H9 (cell line): ENCODE measurements around the gene ARL16. TPM values are rescaled to one million over a fixed set of nuclear protein-coding genes. Genes with fewer than 3 reads are reported as not detected.

Experiments
- DNase-seq: peaks from one replicate; pipeline ENCODE4 v3.0.0-alpha.2; 2017
- H2AFZ ChIP-seq: one replicate; pipeline ENCODE4 v1.6.1; 2013; ENCODE audit warnings: mild to moderate bottlenecking, low read length, control low read depth, moderate library complexity
- H2AK5ac ChIP-seq: 2 replicates; pipeline ENCODE4 v1.6.1; 2013; ENCODE audit warnings: low read length, control low read depth, mixed read lengths; ENCODE audit not compliant: insufficient read length
- H2BK120ac ChIP-seq: one replicate; pipeline ENCODE4 v1.6.1; 2013; ENCODE audit warnings: low read depth, mild to moderate bottlenecking, low read length, control low read depth, inconsistent platforms; ENCODE audit not compliant: poor library complexity, severe bottlenecking
- H2BK12ac ChIP-seq: 2 replicates; pipeline ENCODE4 v1.6.1; 2013; ENCODE audit warnings: low read length, control low read depth, mixed read lengths, low read depth; ENCODE audit not compliant: insufficient read length
- H2BK15ac ChIP-seq: 2 replicates; pipeline ENCODE4 v1.6.1; 2013; ENCODE audit warnings: low read depth, low read length, control low read depth
- H2BK20ac ChIP-seq: one replicate; pipeline ENCODE4 v1.6.1; 2013; ENCODE audit warnings: low read depth, mild to moderate bottlenecking, low read length, control low read depth, inconsistent platforms; ENCODE audit not compliant: poor library complexity, severe bottlenecking
- H2BK5ac ChIP-seq: 2 replicates; pipeline ENCODE4 v1.6.1; 2013; ENCODE audit warnings: low read length, control low read depth, mixed read lengths; ENCODE audit not compliant: insufficient read length
- H3K14ac ChIP-seq: 2 replicates; pipeline ENCODE4 v1.6.1; 2013; ENCODE audit warnings: low read length, control low read depth; ENCODE audit not compliant: insufficient read depth
- H3K18ac ChIP-seq: 2 replicates; pipeline ENCODE4 v1.6.1; 2013; ENCODE audit warnings: low read depth, mild to moderate bottlenecking, mixed read lengths, low read length, control low read depth; ENCODE audit not compliant: insufficient read length
- H3K23ac ChIP-seq: 2 replicates; pipeline ENCODE4 v1.6.1; 2013; ENCODE audit warnings: low read length, control low read depth, mixed read lengths, low read depth; ENCODE audit not compliant: insufficient read length
- H3K23me2 ChIP-seq: 2 replicates; pipeline ENCODE4 v1.6.1; 2013; ENCODE audit warnings: low read depth, mild to moderate bottlenecking, mixed read lengths, low read length, control low read depth; ENCODE audit not compliant: insufficient read length, poor library complexity, severe bottlenecking
- H3K27ac ChIP-seq: 2 replicates; pipeline ENCODE4 v1.5.1; 2013; ENCODE audit warnings: low read length, control low read depth, mixed read lengths, low read depth; ENCODE audit not compliant: insufficient read length
- H3K27me3 ChIP-seq: 2 replicates; pipeline ENCODE4 v1.6.1; 2013; ENCODE audit warnings: low read length, control low read depth, inconsistent platforms; ENCODE audit not compliant: insufficient read depth
- H3K4ac ChIP-seq: 2 replicates; pipeline ENCODE4 v1.6.1; 2013; ENCODE audit warnings: low read depth, mild to moderate bottlenecking, control low read depth, inconsistent platforms, low read length, moderate library complexity
- H3K4me1 ChIP-seq: 2 replicates; pipeline ENCODE4 v1.6.1; 2013; ENCODE audit warnings: low read length, control low read depth, inconsistent platforms; ENCODE audit not compliant: insufficient read depth
- H3K4me2 ChIP-seq: 2 replicates; pipeline ENCODE4 v1.6.1; 2013; ENCODE audit warnings: low read length, control low read depth, mixed read lengths; ENCODE audit not compliant: insufficient read length, insufficient read depth
- H3K56ac ChIP-seq: 2 replicates; pipeline ENCODE4 v1.6.1; 2013; ENCODE audit warnings: low read depth, mild to moderate bottlenecking, mixed read lengths, low read length, control low read depth; ENCODE audit not compliant: insufficient read length
- H3K79me1 ChIP-seq: 2 replicates; pipeline ENCODE4 v1.6.1; 2013; ENCODE audit warnings: low read depth, mild to moderate bottlenecking, moderate library complexity, low read length, control low read depth, inconsistent platforms; ENCODE audit not compliant: insufficient read depth, poor library complexity, severe bottlenecking
- H3K79me2 ChIP-seq: 2 replicates; pipeline ENCODE4 v1.6.1; 2013; ENCODE audit warnings: low read length, control low read depth, inconsistent platforms; ENCODE audit not compliant: insufficient read depth
- H3K9ac ChIP-seq: 2 replicates; pipeline ENCODE4 v1.6.1; 2013; ENCODE audit warnings: low read length, control low read depth, mixed read lengths; ENCODE audit not compliant: insufficient read length; ENCODE audit errors: extremely low read depth
- H3K9me3 ChIP-seq: one replicate; pipeline ENCODE4 v1.6.1; 2013; ENCODE audit warnings: low read depth, low read length, inconsistent platforms; ENCODE audit not compliant: control insufficient read depth
- H3T11ph ChIP-seq: one replicate; pipeline ENCODE4 v1.6.1; 2013; ENCODE audit warnings: mild to moderate bottlenecking, low read length, control low read depth, inconsistent platforms
- H4K20me1 ChIP-seq: one replicate; pipeline ENCODE4 v1.6.1; 2013; ENCODE audit not compliant: control insufficient read depth, insufficient read length, insufficient read depth
- H4K5ac ChIP-seq: 2 replicates; pipeline ENCODE4 v1.6.1; 2013; ENCODE audit warnings: low read depth, mild to moderate bottlenecking, mixed read lengths, low read length, control low read depth; ENCODE audit not compliant: insufficient read length
- H4K8ac ChIP-seq: replicated peaks from 2 replicates; pipeline ENCODE4 v1.6.1; 2013; ENCODE audit warnings: low read length, control low read depth, mixed read lengths, low read depth; ENCODE audit not compliant: insufficient read length
- H4K91ac ChIP-seq: 2 replicates; pipeline ENCODE4 v1.6.1; 2013; ENCODE audit warnings: low read depth, mild to moderate bottlenecking, moderate library complexity, mixed read lengths, low read length, control low read depth; ENCODE audit not compliant: insufficient read length
- H3K27ac Mint-ChIP-seq, 3 experiments: 2 replicates in 2 of 3; 3 replicates in 1 of 3; pipeline ENCODE4 v1.8.0; 2020 to 2021; ENCODE audit warnings: mixed read lengths in 3 of 3, mild to moderate bottlenecking in 1 of 3, moderate library complexity in 1 of 3
- H3K27me3 Mint-ChIP-seq: 2 replicates; pipeline ENCODE4 v1.8.0; 2021; ENCODE audit warnings: low read depth, mild to moderate bottlenecking, moderate library complexity, mixed read lengths
- H3K36me3 Mint-ChIP-seq, 3 experiments: 2 replicates in 2 of 3; 3 replicates in 1 of 3; pipeline ENCODE4 v1.8.0; 2020 to 2021; ENCODE audit warnings: low read depth in 3 of 3, mixed read lengths in 3 of 3; ENCODE audit not compliant: insufficient read depth in 1 of 3
- H3K4me1 Mint-ChIP-seq, 2 experiments: 2 replicates each; pipeline ENCODE4 v1.8.0; 2020; ENCODE audit warnings: mixed read lengths in 2 of 2
- H3K4me3 Mint-ChIP-seq, 2 experiments: 2 replicates in 1 of 2; 3 replicates in 1 of 2; pipeline ENCODE4 v1.8.0; 2020 to 2021; ENCODE audit warnings: mild to moderate bottlenecking in 2 of 2, mixed read lengths in 2 of 2, moderate library complexity in 1 of 2
- H3K9me3 Mint-ChIP-seq, 2 experiments: 2 replicates in 1 of 2; 3 replicates in 1 of 2; pipeline ENCODE4 v1.8.0; 2020; ENCODE audit warnings: mild to moderate bottlenecking in 2 of 2, mixed read lengths in 2 of 2, moderate library complexity in 1 of 2
- WGBS: extraction: QIAGEN DNeasy Blood & Tissue Kit; methylation state at CpG from one replicate; pipeline ENCODE4 v1.1.7; 2013; ENCODE audit warnings: missing lambda C conversion rate, low lambda C conversion rate, mixed read lengths; ENCODE audit not compliant: insufficient read length; ENCODE audit errors: extremely low coverage; 5-methylcytosine and 5-hydroxymethylcytosine counted together
- total RNA-seq: library from RNA; stranded (reverse); gene quantifications from 2 replicates; pipeline ENCODE4 v1.2.1, GENCODE V29; 2021
- TF ChIP-seq, protein P1 (sequence below): fragments of 200-600 bp; sonication (generic); conservative IDR thresholded peaks from 3 replicates; pipeline ENCODE4 v1.8.0; 2021; ENCODE audit warnings: antibody characterized with exemption, mild to moderate bottlenecking

The ARL16 gene
- total RNA-seq, 1 experiment from 2014 or later = 58.6 TPM

DNA sequence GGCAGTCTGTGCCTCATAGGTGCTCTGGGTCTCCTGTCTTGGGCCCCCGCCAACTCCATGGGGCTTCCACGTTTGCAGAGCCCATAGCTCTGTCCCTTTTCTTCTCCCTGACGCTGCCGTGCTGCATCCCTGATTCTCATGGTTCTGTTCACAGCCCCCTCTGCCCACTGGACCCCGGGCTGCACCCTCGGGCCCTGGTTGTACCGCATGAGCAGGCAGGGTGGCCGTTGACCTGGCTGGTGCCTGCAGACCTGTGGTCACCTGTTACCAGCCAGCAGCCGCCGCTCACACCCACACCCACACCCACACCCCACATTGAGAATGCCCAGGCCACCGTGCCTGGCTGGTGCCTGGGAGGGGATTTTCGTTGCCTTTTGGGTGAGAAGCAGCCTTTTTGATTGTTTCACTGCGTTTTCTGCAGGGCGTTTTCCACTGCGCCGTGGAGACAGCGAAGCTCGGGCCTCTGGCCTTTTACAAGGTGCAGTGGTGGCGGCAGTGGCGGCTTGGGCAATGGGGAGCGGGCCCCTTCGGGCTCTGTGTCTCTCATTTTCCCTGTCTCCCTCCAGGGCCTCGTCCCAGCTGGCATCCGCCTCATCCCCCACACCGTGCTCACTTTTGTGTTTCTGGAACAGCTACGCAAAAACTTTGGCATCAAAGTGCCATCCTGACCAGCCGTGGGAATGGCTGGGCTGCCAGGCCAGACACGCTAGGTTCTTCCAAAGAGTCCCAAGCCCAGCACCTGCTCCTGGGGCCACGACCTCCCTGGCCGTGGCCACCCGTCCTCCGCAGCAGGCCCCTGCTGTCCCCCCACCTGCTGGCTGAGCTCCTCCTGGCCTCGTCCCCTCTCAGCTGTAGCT lies 36.0 kb upstream of the ARL16 start:
- no peak overlapping the region for H3K27ac Mint-ChIP-seq
- no peak overlapping the region for H3K56ac ChIP-seq
- H2AK5ac ChIP-seq = no peak overlapping the region
- H3K9me3 Mint-ChIP-seq = no peaks in the 10 kb centered on the region
- H3K79me2 ChIP-seq = no peaks in the 10 kb centered on the region
- no peak overlapping the region for H3K14ac ChIP-seq
- peaks cover 8 to 15% of the 10 kb centered on the region in 2 experiments; a peak in 3 of 4 replicates for H3K4me1 Mint-ChIP-seq
- no peaks in the 10 kb centered on the region for H4K20me1 ChIP-seq
- no peak overlapping the region; a peak in 1 of 5 replicates for H3K4me3 Mint-ChIP-seq
- H3K9me3 ChIP-seq = no peaks in the 10 kb centered on the region
- H2BK120ac ChIP-seq = no peak overlapping the region
- H3T11ph ChIP-seq = no peak overlapping the region
- TF ChIP-seq, protein P1, sequence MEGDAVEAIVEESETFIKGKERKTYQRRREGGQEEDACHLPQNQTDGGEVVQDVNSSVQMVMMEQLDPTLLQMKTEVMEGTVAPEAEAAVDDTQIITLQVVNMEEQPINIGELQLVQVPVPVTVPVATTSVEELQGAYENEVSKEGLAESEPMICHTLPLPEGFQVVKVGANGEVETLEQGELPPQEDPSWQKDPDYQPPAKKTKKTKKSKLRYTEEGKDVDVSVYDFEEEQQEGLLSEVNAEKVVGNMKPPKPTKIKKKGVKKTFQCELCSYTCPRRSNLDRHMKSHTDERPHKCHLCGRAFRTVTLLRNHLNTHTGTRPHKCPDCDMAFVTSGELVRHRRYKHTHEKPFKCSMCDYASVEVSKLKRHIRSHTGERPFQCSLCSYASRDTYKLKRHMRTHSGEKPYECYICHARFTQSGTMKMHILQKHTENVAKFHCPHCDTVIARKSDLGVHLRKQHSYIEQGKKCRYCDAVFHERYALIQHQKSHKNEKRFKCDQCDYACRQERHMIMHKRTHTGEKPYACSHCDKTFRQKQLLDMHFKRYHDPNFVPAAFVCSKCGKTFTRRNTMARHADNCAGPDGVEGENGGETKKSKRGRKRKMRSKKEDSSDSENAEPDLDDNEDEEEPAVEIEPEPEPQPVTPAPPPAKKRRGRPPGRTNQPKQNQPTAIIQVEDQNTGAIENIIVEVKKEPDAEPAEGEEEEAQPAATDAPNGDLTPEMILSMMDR = no peak
- no peaks in the 10 kb centered on the region for H3K23me2 ChIP-seq
- no peaks in the 10 kb centered on the region for H3K27me3 ChIP-seq
- H3K4me2 ChIP-seq = no peak overlapping the region
- H3K36me3 Mint-ChIP-seq = peaks cover 2 to 15% (median 14%) of the 10 kb centered on the region in 3 experiments
- no peak overlapping the region for H4K5ac ChIP-seq
- DNase-seq = no peak
- no peak overlapping the region for H2BK20ac ChIP-seq
- H3K9ac ChIP-seq = no peak overlapping the region
- H4K8ac ChIP-seq = no peak overlapping the region
- H3K27me3 Mint-ChIP-seq = peaks cover 4% of the 10 kb centered on the region
- no CpG with 5 or more reads among the region's 33 CpGs for WGBS
- H3K4me1 ChIP-seq = no peaks in the 10 kb centered on the region
- H2BK15ac ChIP-seq = no peak overlapping the region
- H2BK12ac ChIP-seq = no peak overlapping the region
- H3K23ac ChIP-seq = no peak overlapping the region
- H2AFZ ChIP-seq = no peak overlapping the region
- no peaks in the 10 kb centered on the region for H3K79me1 ChIP-seq
- H4K91ac ChIP-seq = no peak overlapping the region
- no peak overlapping the region for H3K27ac ChIP-seq
- H2BK5ac ChIP-seq = no peak overlapping the region
- no peak overlapping the region for H3K18ac ChIP-seq
- H3K4ac ChIP-seq = no peak overlapping the region
